IMR-90 (cell line): Measurements from ENCODE around the gene RAD23B.

ENCODE experiments used
- BHLHE40 ChIP-seq: fragments of 150-350 bp; IDR thresholded peaks from 2 replicates; pipeline ENCODE4 v1.6.1; 2016; ENCODE audit warnings: mild to moderate bottlenecking, low read depth, low read length
- CEBPB ChIP-seq: IDR thresholded peaks from 2 replicates; pipeline ENCODE4 v1.6.1; 2012; ENCODE audit warnings: low read depth, low read length, improper control_type of control experiment
- CHD1 ChIP-seq: IDR thresholded peaks from 2 replicates; pipeline ENCODE4 v1.6.1; 2012; ENCODE audit warnings: low read depth, low read length, improper control_type of control experiment
- CTCF ChIP-seq: conservative IDR thresholded peaks from 2 replicates; pipeline ENCODE4 v1.5.1; 2012; ENCODE audit warnings: mild to moderate bottlenecking, low read depth, low read length, improper control_type of control experiment
- ELK1 ChIP-seq: fragments of 150-350 bp; IDR thresholded peaks from 2 replicates; pipeline ENCODE4 v1.6.1; 2016; ENCODE audit warnings: low read depth, mild to moderate bottlenecking, low read length, moderate library complexity, borderline replicate concordance
- FOS ChIP-seq: fragments of 150-350 bp; IDR thresholded peaks from 2 replicates; pipeline ENCODE4 v1.6.1; 2016; ENCODE audit warnings: low read depth, low read length
- MAFK ChIP-seq: IDR thresholded peaks from 2 replicates; pipeline ENCODE4 v1.6.1; 2012; ENCODE audit warnings: low read depth, low read length, improper control_type of control experiment
- MXI1 ChIP-seq: IDR thresholded peaks from 2 replicates; pipeline ENCODE4 v1.6.1; 2012; ENCODE audit warnings: low read depth, mild to moderate bottlenecking, low read length, moderate library complexity, borderline replicate concordance
- NFE2L2 ChIP-seq: fragments of 150-350 bp; IDR thresholded peaks from 2 replicates; pipeline ENCODE4 v1.6.1; 2016; ENCODE audit warnings: low read depth, mild to moderate bottlenecking, low read length
- POLR2A ChIP-seq: IDR thresholded peaks from 2 replicates; pipeline ENCODE4 v1.6.1; 2012; ENCODE audit warnings: mild to moderate bottlenecking, low read depth, low read length
- RAD21 ChIP-seq: IDR thresholded peaks from 2 replicates; pipeline ENCODE4 v1.6.1; 2012; ENCODE audit warnings: low read length, improper control_type of control experiment
- RFX5 ChIP-seq: IDR thresholded peaks from 2 replicates; pipeline ENCODE4 v1.8.0; 2012; ENCODE audit warnings: low read depth, mild to moderate bottlenecking, low read length, moderate library complexity
- SMC3 ChIP-seq: fragments of 150-350 bp; IDR thresholded peaks from 2 replicates; pipeline ENCODE4 v1.6.1; 2016; ENCODE audit warnings: low read depth, mild to moderate bottlenecking, antibody characterized with exemption, low read length, moderate library complexity
- USF2 ChIP-seq: fragments of 150-350 bp; IDR thresholded peaks from 2 replicates; pipeline ENCODE4 v1.6.1; 2017; ENCODE audit warnings: mild to moderate bottlenecking, antibody characterized with exemption, low read length, low read depth

GRCh38 chr9:107368696-107369095 is 85.6 kb downstream of the RAD23B start:
- TF ChIP-seq CTCF (no peak), POLR2A (no peak), USF2 (no peak), MAFK (no peak), RAD21 (no peak), FOS (no peak), RFX5 (no peak), MXI1 (no peak), CHD1 (no peak), CEBPB (no peak), NFE2L2 (no peak), SMC3 (no peak), BHLHE40 (no peak), ELK1 (no peak)
